ENCODE results near the gene CENPQ. TPM values are rescaled to one million over a fixed set of nuclear protein-coding genes. Genes with fewer than 3 reads are reported as not detected.

The CENPQ gene
- total and polyA plus RNA-seq, 4 donors: 0.70 to 3.5 (median 1.4) TPM

- Histone ChIP-seq H3K4me1 (ENCODE audit: control insufficient read depth in 4 of 4, insufficient read depth in 4 of 4, low read length in 3 of 4) (peaks cover 6 to 37% (median 35%) of the 10 kb centered on the region in 4 donors), H3K27ac (ENCODE audit: low read depth in 1 of 2, low read length in 2 of 2) (no peak overlapping the region), H3K27me3 (ENCODE audit: control insufficient read depth in 4 of 4, insufficient read depth in 4 of 4, low read length in 3 of 4) (no peaks in the 10 kb centered on the region), H3K9ac (ENCODE audit: low read depth in 1 of 2, low read length in 2 of 2) (no peak overlapping the region), H3K36me3 (ENCODE audit: control insufficient read depth in 4 of 4, insufficient read depth in 3 of 4, low read depth in 1 of 4, low read length in 3 of 4) (no peaks in the 10 kb centered on the region), H3K4me3 (ENCODE audit: low read depth in 1 of 3, low read length in 3 of 3) (no peak overlapping the region), H3K9me3 (ENCODE audit: control insufficient read depth in 4 of 4, low read length in 3 of 4) (no peaks in the 10 kb centered on the region)
- no peak for TF ChIP-seq JUND (IDR thresholded peaks at IDR 0.05)
- TF ChIP-seq FOXA1 (IDR thresholded peaks at IDR 0.05): no peak
- no peak for TF ChIP-seq FOXA2 (IDR thresholded peaks at IDR 0.05)
- TF ChIP-seq SP1 (IDR thresholded peaks at IDR 0.05): no peak
- TF ChIP-seq EGR1 (IDR thresholded peaks at IDR 0.05; ENCODE audit: low read depth in 2 of 2): no peak
- no peak for DNase-seq (ENCODE audit: low spot score)
- WGBS: 62% methylated on average over 3 of the region's 3 CpGs
These were observed 65.4 kb downstream of the CENPQ start for GRCh38 chr6:49528571-49528970.

GRCh38 chr6:49530141-49530776 is 67.1 kb downstream of the CENPQ start:
- DNase-seq (ENCODE audit: low spot score): no peak
- Histone ChIP-seq H3K9me3 (ENCODE audit: control insufficient read depth in 4 of 4, low read length in 3 of 4) (no peaks in the 10 kb centered on the region), H3K27me3 (ENCODE audit: control insufficient read depth in 4 of 4, insufficient read depth in 4 of 4, low read length in 3 of 4) (no peaks in the 10 kb centered on the region), H3K36me3 (ENCODE audit: control insufficient read depth in 4 of 4, insufficient read depth in 3 of 4, low read depth in 1 of 4, low read length in 3 of 4) (no peaks in the 10 kb centered on the region), H3K9ac (ENCODE audit: low read depth in 1 of 2, low read length in 2 of 2) (no peak overlapping the region), H3K4me1 (ENCODE audit: control insufficient read depth in 4 of 4, insufficient read depth in 4 of 4, low read length in 3 of 4) (peaks cover 6 to 23% (median 20%) of the 10 kb centered on the region in 4 donors), H3K4me3 (ENCODE audit: low read depth in 1 of 3, low read length in 3 of 3) (no peak overlapping the region), H3K27ac (ENCODE audit: low read depth in 1 of 2, low read length in 2 of 2) (no peak overlapping the region)
- 78% methylated on average over 2 of the region's 2 CpGs for WGBS
- TF ChIP-seq REST (IDR thresholded peaks at IDR 0.05): no peak
- no peak for TF ChIP-seq MAX (IDR thresholded peaks at IDR 0.05)
- TF ChIP-seq CTCF (IDR thresholded peaks at IDR 0.05; ENCODE audit: low read depth, low read length, missing input control): no peak
- no peak for TF ChIP-seq FOXA2 (IDR thresholded peaks at IDR 0.05)
- no peak for TF ChIP-seq HNF4A (conservative IDR thresholded peaks at IDR 0.05)
- TF ChIP-seq TAF1 (conservative IDR thresholded peaks at IDR 0.05): no peak
- no peak for TF ChIP-seq RXRA (IDR thresholded peaks at IDR 0.05)
- TF ChIP-seq RAD21 (IDR thresholded peaks at IDR 0.05): no peak
- no peak for TF ChIP-seq SP1 (IDR thresholded peaks at IDR 0.05)
- no peak for TF ChIP-seq HNF4G (IDR thresholded peaks at IDR 0.05)

Data from liver (tissue), 9 donors.